ENCODE measurements around the gene ACIN1.

Gene ACIN1

DNA sequence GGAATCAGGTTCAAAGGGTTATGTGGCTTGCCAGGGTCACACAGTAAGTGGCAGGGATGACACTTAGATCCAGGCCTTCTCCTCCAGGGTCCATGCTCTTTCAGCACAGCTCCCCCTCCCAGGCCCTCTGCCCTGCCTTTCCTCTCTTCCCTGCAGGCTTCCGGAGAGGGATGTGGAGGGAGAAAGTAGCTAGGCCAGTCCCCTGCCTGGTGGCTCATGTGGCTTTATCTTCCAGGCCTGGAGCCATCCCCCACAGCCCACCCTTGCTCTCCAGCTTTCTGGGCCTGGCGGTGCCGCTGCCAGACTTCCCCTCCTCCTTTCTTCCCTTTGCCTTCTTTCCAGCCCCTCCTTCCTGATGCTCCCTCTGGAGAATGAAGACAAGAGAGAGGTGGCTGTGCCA lies 51.2 kb downstream of the ACIN1 start:
- DNase-seq (ENCODE audit: low spot score in 2 of 2) (no peak), ATAC-seq (replicated peaks; ENCODE audit: extremely low read depth, poor library complexity, severe bottlenecking) (no peak)
- Mint-ChIP-seq H3K4me1 (no peaks in the 10 kb centered on the region), H3K27me3 (no peaks in the 10 kb centered on the region), H3K4me3 (no peak overlapping the region), H3K36me3 (ENCODE audit: insufficient read depth) (no peaks in the 10 kb centered on the region), H3K27ac (ENCODE audit: low read depth) (no peak overlapping the region), H3K9me3 (no peaks in the 10 kb centered on the region)

DNA sequence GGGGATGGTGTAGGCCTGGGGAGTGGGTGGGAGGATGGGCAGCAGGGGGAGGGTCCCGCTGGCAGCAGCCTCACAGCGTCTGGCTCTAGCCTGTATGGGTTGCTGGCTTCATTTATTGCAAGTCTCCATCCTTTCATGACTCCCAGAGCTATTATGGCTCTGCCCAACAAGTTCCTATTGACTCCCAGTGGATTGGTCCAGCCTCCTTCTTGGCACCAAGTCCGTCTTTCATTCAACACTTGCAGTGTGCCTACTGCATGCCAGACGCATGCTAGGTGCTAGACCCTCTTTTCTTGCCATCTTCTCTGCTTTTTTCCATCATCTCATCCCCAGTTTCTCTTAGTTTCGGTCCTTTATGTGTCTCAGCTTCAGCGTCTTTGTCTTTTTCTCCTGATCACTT lies 51.8 kb downstream of the ACIN1 start:
- H3K27ac Mint-ChIP-seq (ENCODE audit: low read depth), result no peak overlapping the region

DNA sequence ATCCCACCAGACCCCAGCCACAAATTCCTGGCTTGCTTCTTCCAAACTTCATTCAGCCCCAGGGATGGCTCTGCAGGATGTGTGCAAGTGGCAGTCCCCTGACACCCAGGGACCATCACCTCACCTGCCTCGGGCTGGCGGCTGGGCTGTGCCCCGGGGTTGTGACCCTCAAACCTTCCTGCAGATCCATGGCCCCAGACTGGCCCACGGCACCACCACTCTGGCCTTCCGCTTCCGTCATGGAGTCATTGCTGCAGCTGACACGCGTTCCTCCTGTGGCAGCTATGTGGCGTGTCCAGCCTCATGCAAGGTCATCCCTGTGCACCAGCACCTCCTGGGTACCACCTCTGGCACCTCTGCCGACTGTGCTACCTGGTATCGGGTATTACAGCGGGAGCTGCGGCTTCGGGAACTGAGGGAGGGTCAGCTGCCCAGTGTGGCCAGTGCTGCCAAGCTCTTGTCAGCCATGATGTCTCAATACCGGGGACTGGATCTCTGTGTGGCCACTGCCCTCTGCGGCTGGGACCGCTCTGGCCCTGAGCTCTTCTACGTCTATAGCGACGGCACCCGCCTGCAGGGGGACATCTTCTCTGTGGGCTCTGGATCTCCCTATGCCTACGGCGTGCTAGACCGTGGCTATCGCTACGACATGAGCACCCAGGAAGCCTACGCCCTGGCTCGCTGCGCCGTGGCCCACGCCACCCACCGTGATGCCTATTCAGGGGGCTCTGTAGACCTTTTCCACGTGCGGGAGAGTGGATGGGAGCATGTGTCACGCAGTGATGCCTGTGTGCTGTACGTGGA lies 52.6 kb downstream of the ACIN1 start, which contains the start of gene PSMB11:
Gene PSMB11 (plus strand): TSS at position 51 of the 804 bp plus-strand sequence. CDS start 14 bp downstream, at position 65.
- Mint-ChIP-seq H3K9me3 (no peaks in the 10 kb centered on the region), H3K4me3 (no peak within 1 kb of the TSS), H3K27me3 (no peaks in the 10 kb centered on the region), H3K27ac (ENCODE audit: low read depth) (no peak within 1 kb of the TSS), H3K36me3 (ENCODE audit: insufficient read depth) (no peaks in the 10 kb centered on the region), H3K4me1 (no peaks in the 10 kb centered on the region)
- no peak for ATAC-seq (replicated peaks; ENCODE audit: extremely low read depth, poor library complexity, severe bottlenecking)
- DNase-seq (ENCODE audit: low spot score in 2 of 2), result no peak

More for the DNA sequence above, 51.8 kb downstream of the ACIN1 start:
- no peaks in the 10 kb centered on the region for H3K4me1 Mint-ChIP-seq
- ATAC-seq (replicated peaks; ENCODE audit: extremely low read depth, poor library complexity, severe bottlenecking) (no peak), DNase-seq (ENCODE audit: low spot score in 2 of 2) (no peak)
- H3K36me3 Mint-ChIP-seq (ENCODE audit: insufficient read depth), result no peaks in the 10 kb centered on the region
- no peaks in the 10 kb centered on the region for H3K9me3 Mint-ChIP-seq
- no peak overlapping the region for H3K4me3 Mint-ChIP-seq
- no peaks in the 10 kb centered on the region for H3K27me3 Mint-ChIP-seq

DNA sequence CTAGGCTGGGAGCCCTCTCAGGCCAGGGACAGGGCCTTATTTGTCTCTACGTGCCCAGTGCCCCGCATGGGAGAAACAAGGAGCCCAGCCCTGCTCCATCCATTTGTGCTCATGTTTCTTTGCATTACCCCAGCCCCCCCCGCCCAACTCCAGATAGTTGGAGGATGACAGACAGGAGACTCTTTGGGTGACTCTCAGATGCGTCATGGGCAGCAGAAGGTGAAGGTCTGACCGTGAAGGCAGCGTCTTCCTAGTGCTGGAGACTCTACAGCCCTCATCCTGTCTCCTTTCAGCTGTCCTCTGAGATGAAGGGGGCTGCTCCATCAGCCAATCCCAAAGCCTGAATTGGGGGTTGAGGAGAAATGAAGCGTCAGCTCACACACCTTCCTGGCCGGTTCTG lies 53.2 kb downstream of the ACIN1 start:
- Mint-ChIP-seq H3K36me3 (ENCODE audit: insufficient read depth) (no peaks in the 10 kb centered on the region), H3K4me3 (no peak overlapping the region), H3K9me3 (no peaks in the 10 kb centered on the region), H3K4me1 (no peaks in the 10 kb centered on the region), H3K27me3 (no peaks in the 10 kb centered on the region), H3K27ac (ENCODE audit: low read depth) (no peak overlapping the region)
- ATAC-seq (replicated peaks; ENCODE audit: extremely low read depth, poor library complexity, severe bottlenecking) (no peak), DNase-seq (ENCODE audit: low spot score in 2 of 2) (no peak)

DNA sequence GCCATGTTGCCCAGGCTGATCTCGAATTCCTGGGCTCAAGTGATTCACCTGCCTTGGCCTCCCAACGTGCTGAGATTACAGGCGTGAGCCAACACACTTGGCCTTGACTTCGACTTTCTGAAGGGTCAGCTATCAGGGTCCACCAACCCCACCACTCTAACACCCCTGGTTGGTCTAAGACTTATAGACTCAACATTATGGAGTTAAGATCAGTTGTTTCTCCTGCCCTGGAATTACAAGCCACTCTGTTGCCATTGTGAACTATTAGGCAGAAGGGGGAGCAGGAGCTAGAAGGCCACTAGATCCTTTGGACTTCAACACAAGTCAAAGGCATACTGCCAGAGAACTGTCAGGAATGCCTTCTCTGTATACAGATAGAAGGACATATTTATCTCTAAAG lies 54.8 kb downstream of the ACIN1 start:
- H3K9me3 Mint-ChIP-seq, result no peaks in the 10 kb centered on the region
- no peak for DNase-seq (ENCODE audit: low spot score in 2 of 2)
- H3K27ac Mint-ChIP-seq (ENCODE audit: low read depth), result no peak overlapping the region
- no peaks in the 10 kb centered on the region for H3K27me3 Mint-ChIP-seq
- no peak overlapping the region for H3K4me3 Mint-ChIP-seq
- no peaks in the 10 kb centered on the region for H3K36me3 Mint-ChIP-seq (ENCODE audit: insufficient read depth)
- no peak for ATAC-seq (replicated peaks; ENCODE audit: extremely low read depth, poor library complexity, severe bottlenecking)
- peaks cover 8% of the 10 kb centered on the region for H3K4me1 Mint-ChIP-seq

DNA sequence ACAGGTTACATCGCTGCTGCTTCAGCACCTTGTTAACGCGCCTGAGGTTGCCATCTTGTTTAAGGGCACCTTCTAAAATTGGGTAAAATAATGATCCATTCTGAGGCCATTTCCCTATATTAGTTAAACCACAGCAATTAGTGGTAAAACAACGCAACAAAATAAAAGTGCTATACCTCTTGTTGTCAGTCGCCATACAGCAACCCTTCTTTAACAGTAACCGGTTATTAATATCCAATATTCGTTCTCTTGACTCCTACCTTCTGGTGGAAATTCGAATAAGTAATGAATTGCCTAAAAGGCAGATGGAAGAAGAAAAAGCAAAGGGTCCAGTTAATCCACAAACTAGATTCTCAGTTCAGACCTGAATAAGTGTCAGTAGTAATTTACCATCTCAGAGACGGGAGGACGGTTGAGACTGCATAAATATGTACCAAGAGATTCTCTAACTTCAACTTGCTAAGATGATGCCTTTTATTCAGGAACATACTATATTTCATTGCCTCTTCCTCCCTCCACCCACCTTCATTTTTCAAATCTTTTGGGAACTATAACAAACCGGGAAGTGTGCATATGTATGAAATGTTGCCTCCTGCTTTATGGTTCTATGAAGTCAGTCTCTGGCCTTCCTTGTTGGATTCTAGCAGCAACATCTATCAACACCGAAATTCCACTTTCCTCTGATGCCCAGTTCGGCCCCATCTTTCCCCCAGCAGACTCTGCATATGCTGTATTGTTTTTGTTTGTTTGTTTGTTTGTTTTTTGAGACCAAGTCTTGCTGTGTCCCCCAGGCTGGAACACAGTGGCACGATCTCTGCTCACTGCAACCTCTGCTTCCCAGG lies 59.4 kb downstream of the ACIN1 start:
- DNase-seq (ENCODE audit: low spot score in 2 of 2) (no peak), ATAC-seq (replicated peaks; ENCODE audit: extremely low read depth, poor library complexity, severe bottlenecking) (no peak)
- Mint-ChIP-seq H3K4me1 (peaks cover 29% of the 10 kb centered on the region), H3K27ac (ENCODE audit: low read depth) (peak overlapping the region; percentile 91), H3K27me3 (no peaks in the 10 kb centered on the region), H3K36me3 (ENCODE audit: insufficient read depth) (peaks cover 22% of the 10 kb centered on the region), H3K4me3 (peak overlapping the region; percentile 80), H3K9me3 (no peaks in the 10 kb centered on the region)

DNA sequence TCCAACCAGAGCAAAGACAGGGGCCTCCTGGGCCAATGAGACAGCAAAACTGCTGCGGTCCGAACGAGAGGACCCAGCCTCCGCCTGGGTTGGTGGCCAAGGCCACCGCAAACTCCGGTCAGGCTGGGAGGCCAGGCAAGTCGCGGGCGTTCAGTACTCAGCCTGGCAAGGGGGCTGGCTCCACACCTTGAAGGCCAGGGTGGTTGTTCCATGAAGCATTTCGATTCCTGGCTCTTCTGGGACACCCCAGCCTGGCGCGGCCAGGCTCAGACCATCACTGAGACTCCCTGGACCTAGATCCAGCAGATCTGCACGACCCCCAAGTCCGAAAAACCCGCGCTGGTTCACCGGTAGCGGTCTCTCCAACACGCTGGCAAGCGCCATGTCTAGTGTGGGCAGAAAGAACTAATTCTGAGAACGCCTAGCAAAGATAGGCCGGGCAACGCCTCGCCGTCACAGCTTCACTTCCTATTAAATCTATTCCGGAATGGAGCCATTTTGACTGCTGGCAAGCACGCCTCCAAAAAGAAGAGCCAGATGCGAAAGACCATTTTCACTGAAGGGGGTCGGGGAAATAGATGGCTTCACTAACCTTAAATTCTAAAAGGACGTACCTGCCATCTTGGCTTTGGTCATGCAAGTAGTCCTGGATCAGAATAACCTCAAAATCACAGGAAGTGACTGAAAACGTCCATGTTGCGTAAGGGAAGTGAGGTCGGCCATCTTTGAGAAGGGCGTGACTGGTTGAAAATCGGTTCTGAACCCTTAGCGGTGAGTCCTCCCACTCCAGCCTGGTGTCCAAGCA lies 60.2 kb downstream of the ACIN1 start, which contains the start of gene PSMB5:
Gene PSMB5 (minus strand): TSS at position 403 of the 805 bp plus-strand sequence. CDS start 19 bp downstream, at position 384.
- ATAC-seq (replicated peaks; ENCODE audit: extremely low read depth, poor library complexity, severe bottlenecking), result peak; percentile 95
- H3K27ac Mint-ChIP-seq (ENCODE audit: low read depth), result peak within 1 kb of the TSS; percentile 91
- peaks cover 29% of the 10 kb centered on the region for H3K4me1 Mint-ChIP-seq
- peaks cover 22% of the 10 kb centered on the region for H3K36me3 Mint-ChIP-seq (ENCODE audit: insufficient read depth)
- H3K9me3 Mint-ChIP-seq, result no peaks in the 10 kb centered on the region
- H3K27me3 Mint-ChIP-seq, result no peaks in the 10 kb centered on the region
- peak; percentile 77 to 85 for DNase-seq (ENCODE audit: low spot score in 2 of 2)
- peak within 1 kb of the TSS; percentile 80 for H3K4me3 Mint-ChIP-seq

DNA sequence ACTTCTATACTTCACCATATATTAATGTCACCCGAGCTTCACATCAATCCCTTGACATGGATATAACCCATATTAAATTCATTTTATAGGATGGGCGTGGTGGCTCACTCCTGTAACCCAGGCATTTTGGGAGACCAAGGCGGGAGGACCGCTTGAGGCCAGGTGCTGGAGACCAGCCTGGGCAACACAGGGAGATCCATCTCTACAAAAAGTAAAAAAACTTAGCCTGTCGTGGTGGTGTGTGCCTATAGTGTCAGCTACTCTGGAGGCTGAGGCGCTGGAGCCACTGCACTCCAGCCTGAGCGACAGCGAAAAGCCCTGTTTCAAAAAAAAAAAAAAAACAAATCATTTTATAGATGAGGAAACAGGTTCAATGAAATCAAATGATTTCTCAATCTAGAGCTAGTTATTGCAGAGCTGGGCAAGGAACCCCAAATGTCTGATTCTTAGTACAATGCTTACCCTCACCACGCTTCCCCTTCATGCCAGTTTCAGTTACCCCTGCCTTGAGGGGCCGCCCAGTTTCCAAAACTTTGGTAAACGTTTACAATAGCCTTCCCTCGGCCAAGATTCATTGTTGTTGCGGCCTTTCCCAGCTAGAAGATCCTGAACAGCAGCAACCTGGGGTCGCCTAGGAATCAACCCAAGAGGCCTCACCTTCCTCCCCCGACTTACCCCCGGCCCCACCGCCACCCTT lies 61.0 kb downstream of the ACIN1 start:
- H3K27me3 Mint-ChIP-seq, result no peaks in the 10 kb centered on the region
- ATAC-seq (replicated peaks; ENCODE audit: extremely low read depth, poor library complexity, severe bottlenecking), result no peak
- H3K36me3 Mint-ChIP-seq (ENCODE audit: insufficient read depth), result peaks cover 22% of the 10 kb centered on the region
- peak overlapping the region; percentile 80 for H3K4me3 Mint-ChIP-seq
- H3K9me3 Mint-ChIP-seq, result no peaks in the 10 kb centered on the region
- peaks cover 36% of the 10 kb centered on the region for H3K4me1 Mint-ChIP-seq
- DNase-seq (ENCODE audit: low spot score in 2 of 2), result no peak
- H3K27ac Mint-ChIP-seq (ENCODE audit: low read depth), result peak overlapping the region; percentile 91

DNA sequence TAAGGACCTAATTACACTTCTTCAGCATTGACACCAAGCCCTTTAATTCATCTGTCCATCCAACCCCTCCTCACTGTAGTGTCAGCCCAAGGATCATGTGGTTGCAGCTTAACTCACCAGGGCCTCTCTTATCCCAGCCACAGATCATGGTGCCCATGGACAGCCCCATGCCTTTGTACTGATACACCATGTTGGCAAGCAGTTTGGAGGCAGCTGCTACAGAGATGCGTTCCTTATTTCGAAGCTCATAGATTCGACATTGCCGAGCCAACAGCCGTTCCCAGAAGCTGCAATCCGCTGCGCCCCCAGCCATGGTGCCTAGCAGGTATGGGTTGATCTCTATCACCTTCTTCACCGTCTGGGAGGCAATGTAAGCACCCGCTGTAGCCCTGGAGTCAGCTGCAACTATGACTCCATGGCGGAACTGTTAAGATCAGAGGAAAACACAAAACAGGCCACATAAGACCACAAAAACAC lies 61.6 kb downstream of the ACIN1 start:
- peaks cover 41% of the 10 kb centered on the region for H3K4me1 Mint-ChIP-seq
- ATAC-seq (replicated peaks; ENCODE audit: extremely low read depth, poor library complexity, severe bottlenecking), result no peak
- H3K36me3 Mint-ChIP-seq (ENCODE audit: insufficient read depth), result peaks cover 22% of the 10 kb centered on the region
- DNase-seq (ENCODE audit: low spot score in 2 of 2), result no peak
- H3K27ac Mint-ChIP-seq (ENCODE audit: low read depth), result no peak overlapping the region
- H3K9me3 Mint-ChIP-seq, result no peaks in the 10 kb centered on the region
- H3K27me3 Mint-ChIP-seq, result no peaks in the 10 kb centered on the region
- peak overlapping the region; percentile 80 for H3K4me3 Mint-ChIP-seq

DNA sequence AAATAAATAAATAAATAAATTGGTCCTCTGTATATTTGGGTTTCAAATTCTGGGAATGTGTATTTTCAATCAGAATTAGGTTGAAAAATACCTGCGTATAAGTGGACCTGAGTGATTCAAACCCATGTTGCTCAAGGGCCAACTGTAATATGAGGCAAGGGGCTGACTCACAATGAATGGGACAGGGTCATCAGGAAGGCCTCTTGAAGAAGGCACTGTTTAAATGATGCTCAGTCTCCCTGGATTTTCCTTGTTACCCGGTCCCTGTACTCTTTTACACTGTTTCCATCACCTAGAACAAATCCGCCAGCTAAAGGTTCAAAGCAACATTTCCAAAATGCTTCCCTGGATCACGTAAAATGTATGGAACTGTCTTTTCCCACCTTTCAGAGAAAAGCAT lies 64.0 kb downstream of the ACIN1 start:
- no peak overlapping the region for H3K4me3 Mint-ChIP-seq
- peaks cover 28% of the 10 kb centered on the region for H3K36me3 Mint-ChIP-seq (ENCODE audit: insufficient read depth)
- ATAC-seq (replicated peaks; ENCODE audit: extremely low read depth, poor library complexity, severe bottlenecking) (no peak), DNase-seq (ENCODE audit: low spot score in 2 of 2) (no peak)
- H3K27ac Mint-ChIP-seq (ENCODE audit: low read depth), result no peak overlapping the region
- H3K9me3 Mint-ChIP-seq, result no peaks in the 10 kb centered on the region
- H3K27me3 Mint-ChIP-seq, result no peaks in the 10 kb centered on the region
- peaks cover 45% of the 10 kb centered on the region for H3K4me1 Mint-ChIP-seq

DNA sequence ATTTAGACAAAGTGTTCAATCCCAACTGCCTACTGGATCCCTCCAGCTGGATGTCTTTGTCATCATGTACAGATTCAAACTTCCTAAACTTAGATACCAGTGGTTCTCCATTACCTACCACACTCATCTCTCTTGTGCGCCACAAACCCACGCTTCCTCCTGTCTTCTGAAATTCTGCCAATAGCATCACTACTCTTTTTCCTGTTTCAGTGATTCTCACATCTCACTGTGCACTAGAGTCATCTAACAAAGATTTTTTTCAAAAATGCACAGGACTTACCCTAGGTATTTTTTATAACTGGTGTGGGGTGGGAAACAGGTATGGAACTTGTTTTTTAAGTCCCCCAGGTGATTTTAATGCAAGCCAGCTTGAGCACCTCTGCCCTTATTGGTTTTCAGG lies 66.1 kb downstream of the ACIN1 start:
- Mint-ChIP-seq H3K36me3 (ENCODE audit: insufficient read depth) (peaks cover 28% of the 10 kb centered on the region), H3K4me3 (no peak overlapping the region), H3K27me3 (no peaks in the 10 kb centered on the region), H3K4me1 (peaks cover 44% of the 10 kb centered on the region), H3K9me3 (no peaks in the 10 kb centered on the region), H3K27ac (ENCODE audit: low read depth) (peak overlapping the region; percentile 20)
- DNase-seq (ENCODE audit: low spot score in 2 of 2) (no peak), ATAC-seq (replicated peaks; ENCODE audit: extremely low read depth, poor library complexity, severe bottlenecking) (peak; percentile 49)

Data from central memory CD8-positive, alpha-beta T cell (primary cell).